ENCODE measurements around the gene CRX.

- TF ChIP-seq CTCF (conservative IDR thresholded peaks at IDR 0.05; ENCODE audit: low read depth, low read length), result no peak
- TF ChIP-seq RFX5 (IDR thresholded peaks at IDR 0.05; ENCODE audit: low read depth, low read length), result no peak
Measured at GRCh38 chr19:47881757-47882156, 60.0 kb downstream of the CRX start.
